Activated naive CD8-positive, alpha-beta T cell treated with anti-CD3 and anti-CD28 coated beads, Interleukin-2, amount 10 ng/mL, durations not matched to agents 7 days and 5 days (primary cell): ENCODE data around the gene SPO11. TPM values are rescaled to one million over a fixed set of nuclear protein-coding genes. Genes with fewer than 3 reads are reported as not detected.
"Not testable (repeated sequence)": the region's sequence is repeated elsewhere in the genome, so short reads cannot be mapped to it uniquely, and the experiment has no call there.

Experiments used
- ATAC-seq: fragments of 150-1000 bp; cut with Tn5 transposase; one replicate; pipeline ENCODE4 v1.10.0; 2021; ENCODE audit warnings: low read depth, moderate library complexity
- POLR2A ChIA-PET: fragments of 350-600 bp; sonication (Branson Sonifier 250); formaldehyde crosslinking; loops from one replicate; lab custom pipeline; 2021; ENCODE audit warnings: antibody characterized with exemption; lab: Charles Lee
- DNase-seq: peaks from one replicate; pipeline ENCODE4 v3.0.0; 2021
- H3K27ac Mint-ChIP-seq: one replicate; pipeline ENCODE4 v1.8.0; 2022; ENCODE audit warnings: mild to moderate bottlenecking, mixed read lengths
- H3K27me3 Mint-ChIP-seq: one replicate; pipeline ENCODE4 v1.8.0; 2022; ENCODE audit warnings: mild to moderate bottlenecking, moderate library complexity, mixed read lengths
- H3K36me3 Mint-ChIP-seq: one replicate; pipeline ENCODE4 v1.8.0; 2021; ENCODE audit warnings: mild to moderate bottlenecking, mixed read lengths
- H3K4me1 Mint-ChIP-seq: one replicate; pipeline ENCODE4 v1.8.0; 2021; ENCODE audit warnings: mixed read lengths
- H3K4me3 Mint-ChIP-seq: one replicate; pipeline ENCODE4 v1.8.0; 2022; ENCODE audit warnings: mild to moderate bottlenecking, moderate library complexity, mixed read lengths
- H3K9me3 Mint-ChIP-seq: one replicate; pipeline ENCODE4 v1.8.0; 2021; ENCODE audit warnings: mixed read lengths
- total RNA-seq, 2 experiments: library from RNA; stranded (reverse); gene quantifications; one replicate each; pipeline ENCODE4 v1.2.3, GENCODE V29; 2021

Gene SPO11
- total RNA-seq, 2 experiments from 2014 or later: not detected

GRCh38 chr20:57332105-57333089, 2.8 kb downstream of the SPO11 start:
- Mint-ChIP-seq H3K27ac (no peak overlapping the region), H3K27me3 (peaks cover 44% of the 10 kb centered on the region), H3K4me1 (no peaks in the 10 kb centered on the region), H3K4me3 (no peak overlapping the region), H3K9me3 (no peaks in the 10 kb centered on the region), H3K36me3 (no peaks in the 10 kb centered on the region)
- POLR2A ChIA-PET: no interaction called here
- ATAC-seq (no peak), DNase-seq (no peak)

GRCh38 chr20:57335392-57335791, 5.8 kb downstream of the SPO11 start:
- H3K27ac Mint-ChIP-seq: no peak overlapping the region

GRCh38 chr20:57341663-57342062, 12.1 kb downstream of the SPO11 start:
- POLR2A ChIA-PET: no interaction called here
- no peak for ATAC-seq
- H3K9me3 Mint-ChIP-seq: no peaks in the 10 kb centered on the region
- H3K27ac Mint-ChIP-seq: no peak overlapping the region
- H3K4me1 Mint-ChIP-seq: no peaks in the 10 kb centered on the region
- H3K4me3 Mint-ChIP-seq: no peak overlapping the region
- H3K27me3 Mint-ChIP-seq: peaks cover 15% of the 10 kb centered on the region
- no peaks in the 10 kb centered on the region for H3K36me3 Mint-ChIP-seq
- no peak for DNase-seq

More at GRCh38 chr20:57335392-57335791, 5.8 kb downstream of the SPO11 start:
- Mint-ChIP-seq H3K4me1 (no peaks in the 10 kb centered on the region), H3K4me3 (no peak overlapping the region), H3K9me3 (no peaks in the 10 kb centered on the region), H3K36me3 (no peaks in the 10 kb centered on the region), H3K27me3 (peaks cover 36% of the 10 kb centered on the region)
- no peak for ATAC-seq
- DNase-seq: no peak
- POLR2A ChIA-PET: no interaction called here

GRCh38 chr20:57342829-57343228, 13.2 kb downstream of the SPO11 start:
- Mint-ChIP-seq H3K9me3 (no peaks in the 10 kb centered on the region), H3K27ac (no peak overlapping the region), H3K27me3 (peaks cover 15% of the 10 kb centered on the region), H3K4me3 (no peak overlapping the region), H3K4me1 (no peaks in the 10 kb centered on the region), H3K36me3 (no peaks in the 10 kb centered on the region)
- POLR2A ChIA-PET: no interaction called here
- DNase-seq (no peak), ATAC-seq (no peak)

- Mint-ChIP-seq H3K27me3 (peaks cover 7% of the 10 kb centered on the region), H3K4me3 (no peak overlapping the region), H3K27ac (no peak overlapping the region), H3K4me1 (no peaks in the 10 kb centered on the region), H3K9me3 (no peaks in the 10 kb centered on the region), H3K36me3 (no peaks in the 10 kb centered on the region)
- DNase-seq: peak; percentile 67
- no peak for ATAC-seq
- POLR2A ChIA-PET: no interaction called here
Observed at GRCh38 chr20:57346477-57346876, 16.9 kb downstream of the SPO11 start.

- Mint-ChIP-seq H3K9me3 (no peaks in the 10 kb centered on the region), H3K27ac (no peak overlapping the region)
Observed at GRCh38 chr20:57347393-57347792, 17.8 kb downstream of the SPO11 start.

GRCh38 chr20:57348200-57348921, 18.8 kb downstream of the SPO11 start:
- DNase-seq, H3K4me3 Mint-ChIP-seq, H3K9me3 Mint-ChIP-seq, ATAC-seq, H3K36me3 Mint-ChIP-seq, H3K4me1 Mint-ChIP-seq, POLR2A ChIA-PET, H3K27ac Mint-ChIP-seq, H3K27me3 Mint-ChIP-seq: not testable (repeated sequence)

More at GRCh38 chr20:57347393-57347792, 17.8 kb downstream of the SPO11 start:
- POLR2A ChIA-PET: no interaction called here
- DNase-seq (no peak), ATAC-seq (no peak)
- Mint-ChIP-seq H3K4me3 (no peak overlapping the region), H3K4me1 (peaks cover 7% of the 10 kb centered on the region), H3K36me3 (no peaks in the 10 kb centered on the region), H3K27me3 (peaks cover 7% of the 10 kb centered on the region)

GRCh38 chr20:57348922-57349574, 19.4 kb downstream of the SPO11 start:
- H3K4me3 Mint-ChIP-seq: peak overlapping the region; percentile 53
- H3K4me1 Mint-ChIP-seq: not testable (repeated sequence)

GRCh38 chr20:57350081-57350710, 20.6 kb downstream of the SPO11 start:
- Mint-ChIP-seq H3K27me3 (peaks cover 7% of the 10 kb centered on the region), H3K27ac (peak overlapping the region; percentile 21), H3K9me3 (no peaks in the 10 kb centered on the region), H3K36me3 (peaks cover 2% of the 10 kb centered on the region), H3K4me1 (peaks cover 10% of the 10 kb centered on the region), H3K4me3 (peak overlapping the region; percentile 68)
- POLR2A ChIA-PET: no interaction called here
- ATAC-seq (no peak), DNase-seq (no peak)

More at GRCh38 chr20:57348922-57349574, 19.4 kb downstream of the SPO11 start:
- not testable (repeated sequence) for H3K9me3 Mint-ChIP-seq, DNase-seq, H3K36me3 Mint-ChIP-seq, ATAC-seq, H3K27me3 Mint-ChIP-seq
- POLR2A ChIA-PET: interaction anchor here (0.9 kb wide), 1 partner anchor 49 kb away, joined by 3 read pairs; no protein-coding TSS in a partner anchor
- H3K27ac Mint-ChIP-seq: peak overlapping the region; percentile 46

GRCh38 chr20:57350726-57351041, 21.1 kb downstream of the SPO11 start:
- DNase-seq, H3K36me3 Mint-ChIP-seq, ATAC-seq, POLR2A ChIA-PET, H3K4me1 Mint-ChIP-seq, H3K9me3 Mint-ChIP-seq, H3K27me3 Mint-ChIP-seq: not testable (repeated sequence)
- Mint-ChIP-seq H3K4me3 (peak overlapping the region; percentile 97), H3K27ac (peak overlapping the region; percentile 74)

GRCh38 chr20:57351042-57351783, 21.6 kb downstream of the SPO11 start, which contains the start of gene RAE1:
RAE1 (plus strand) TSS chr20:57351255; CDS start chr20:57354039, 2,784 bp downstream.
- POLR2A ChIA-PET: interaction anchor here (0.9 kb wide), 1 partner anchor 42 kb away, joined by 5 read pairs; no protein-coding TSS in a partner anchor
- peak; percentile 85 for ATAC-seq
- peaks cover 8% of the 10 kb centered on the region for H3K36me3 Mint-ChIP-seq

GRCh38 chr20:57352305-57352704, 22.7 kb downstream of the SPO11 start:
- no peaks in the 10 kb centered on the region for H3K9me3 Mint-ChIP-seq
- POLR2A ChIA-PET: interaction anchor here (0.9 kb wide), 1 partner anchor 40 kb away, joined by 5 read pairs; no protein-coding TSS in a partner anchor
- ATAC-seq (no peak), DNase-seq (no peak)
- peaks cover 9% of the 10 kb centered on the region for H3K36me3 Mint-ChIP-seq
- no peak overlapping the region for H3K27ac Mint-ChIP-seq
- H3K4me3 Mint-ChIP-seq: peak overlapping the region; percentile 97
- peaks cover 10% of the 10 kb centered on the region for H3K4me1 Mint-ChIP-seq
- H3K27me3 Mint-ChIP-seq: no peaks in the 10 kb centered on the region

More at GRCh38 chr20:57351042-57351783, 21.6 kb downstream of the SPO11 start, which contains the start of gene RAE1:
- H3K4me1 Mint-ChIP-seq: peaks cover 10% of the 10 kb centered on the region
- H3K27me3 Mint-ChIP-seq: peaks cover 1% of the 10 kb centered on the region
- H3K27ac Mint-ChIP-seq: peak within 1 kb of the TSS; percentile 74
- no peaks in the 10 kb centered on the region for H3K9me3 Mint-ChIP-seq
- peak; percentile 89 for DNase-seq
- peak within 1 kb of the TSS; percentile 97 for H3K4me3 Mint-ChIP-seq
